Ureter (tissue), 1 donor: ENCODE data around the gene CELF1. TPM values are rescaled to one million over a fixed set of nuclear protein-coding genes. Genes with fewer than 3 reads are reported as not detected.
A peak's percentile ranks its signal among the peaks of the same experiment; 100 is the strongest.

Source experiments
- DNase-seq: peaks from one replicate; pipeline ENCODE4 v3.0.0-alpha.2; 2020; ENCODE audit warnings: low spot score
- total RNA-seq: library from RNA; stranded (reverse); gene quantifications from one replicate; pipeline ENCODE4 v1.2.4, GENCODE V29; 2023
- donor health status: DM: yes; HTN: yes; CAD: no.

CELF1 gene
- total RNA-seq, 1 donor from 2014 or later, result 149 TPM

DNA sequence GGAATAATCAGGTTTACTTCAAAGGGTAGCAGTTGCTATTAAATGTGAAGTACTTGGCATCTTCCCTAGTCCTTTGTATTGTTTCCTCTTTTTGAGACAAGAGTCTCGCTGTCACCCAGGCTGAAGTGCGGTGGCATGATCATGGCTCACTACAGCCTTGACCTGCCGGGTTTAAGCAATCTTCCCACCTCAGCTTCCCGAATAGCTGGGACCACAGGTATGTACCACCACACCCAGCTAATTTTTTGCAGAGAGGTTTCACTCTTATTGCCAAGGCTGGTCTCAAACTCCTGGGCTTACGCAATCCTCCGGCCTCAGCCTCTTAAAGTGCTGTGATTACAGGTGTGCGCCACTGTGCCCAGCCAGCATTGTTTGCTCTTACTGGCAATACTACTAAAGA lies 67.8 kb downstream of the CELF1 start:
- no peak for DNase-seq

DNA sequence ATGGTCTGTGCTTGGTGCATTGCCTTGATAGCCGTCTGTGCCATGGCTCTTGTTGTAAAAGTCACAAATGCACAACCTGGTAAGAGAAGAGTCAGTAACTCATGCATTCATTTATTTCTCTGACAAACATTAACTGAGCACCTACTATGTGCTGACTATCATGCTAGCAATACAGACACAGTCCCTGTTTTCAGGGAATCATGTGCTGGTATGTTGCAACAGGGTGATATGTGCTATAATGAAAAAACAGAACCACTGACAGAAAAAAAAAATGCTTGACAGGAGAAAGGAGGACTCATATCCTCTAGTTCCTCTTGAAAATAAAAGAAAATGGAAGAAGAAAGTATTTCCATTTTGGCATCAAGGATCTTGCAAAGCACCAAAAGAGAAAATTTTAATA lies 69.5 kb downstream of the CELF1 start:
- no peak for DNase-seq

- DNase-seq, result no peak
Measured at GRCh38 chr11:47480762-47481161, 72.2 kb downstream of the CELF1 start.

DNA sequence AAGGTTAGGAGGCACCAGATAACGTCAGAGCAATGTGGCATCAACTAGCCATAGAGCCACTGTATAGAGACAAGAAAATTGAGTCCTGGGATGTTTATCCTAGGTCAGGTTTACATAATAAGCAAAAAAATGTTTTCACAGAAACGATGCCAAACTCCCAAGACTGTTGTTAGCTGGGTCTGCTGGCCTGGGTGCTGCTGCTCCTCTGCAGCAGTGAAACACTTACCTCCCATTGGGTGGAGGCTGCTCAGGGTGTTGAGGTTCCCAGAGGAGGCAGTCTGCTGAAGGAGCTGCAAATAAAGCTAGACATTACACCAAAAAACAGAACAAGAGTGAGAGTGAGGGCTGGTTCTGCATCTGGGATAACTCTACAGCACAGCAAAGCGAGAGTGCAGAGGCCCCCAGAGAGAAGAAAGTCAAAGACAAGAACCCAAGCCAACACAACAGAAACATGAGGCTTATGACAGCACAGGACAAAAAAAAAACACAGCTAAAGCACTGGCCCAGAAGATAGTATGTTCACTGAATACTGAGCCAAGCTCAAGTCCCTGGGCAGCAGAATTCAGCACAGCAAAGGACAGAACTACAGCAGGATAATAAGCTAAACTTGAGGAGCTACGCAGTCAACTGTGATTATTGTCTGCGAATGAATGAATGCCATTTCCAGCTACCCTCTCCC lies 74.1 kb downstream of the CELF1 start:
- DNase-seq, result no peak

GRCh38 chr11:47477753-47478152 lies 75.2 kb downstream of the CELF1 start:
- DNase-seq, result no peak

GRCh38 chr11:47477323-47477722 lies 75.6 kb downstream of the CELF1 start:
- no peak for DNase-seq

GRCh38 chr11:47470671-47471070 lies 82.3 kb downstream of the CELF1 start:
- DNase-seq, result no peak

- no peak for DNase-seq
Measured at GRCh38 chr11:47469361-47470179, 83.4 kb downstream of the CELF1 start.

- no peak for DNase-seq
Measured at GRCh38 chr11:47468598-47469214, 84.2 kb downstream of the CELF1 start.

GRCh38 chr11:47467357-47467756 lies 85.6 kb downstream of the CELF1 start:
- DNase-seq, result no peak

- no peak for DNase-seq
Measured at GRCh38 chr11:47466701-47467250, 86.2 kb downstream of the CELF1 start.

GRCh38 chr11:47466201-47466600 lies 86.7 kb downstream of the CELF1 start:
- DNase-seq, result no peak

DNA sequence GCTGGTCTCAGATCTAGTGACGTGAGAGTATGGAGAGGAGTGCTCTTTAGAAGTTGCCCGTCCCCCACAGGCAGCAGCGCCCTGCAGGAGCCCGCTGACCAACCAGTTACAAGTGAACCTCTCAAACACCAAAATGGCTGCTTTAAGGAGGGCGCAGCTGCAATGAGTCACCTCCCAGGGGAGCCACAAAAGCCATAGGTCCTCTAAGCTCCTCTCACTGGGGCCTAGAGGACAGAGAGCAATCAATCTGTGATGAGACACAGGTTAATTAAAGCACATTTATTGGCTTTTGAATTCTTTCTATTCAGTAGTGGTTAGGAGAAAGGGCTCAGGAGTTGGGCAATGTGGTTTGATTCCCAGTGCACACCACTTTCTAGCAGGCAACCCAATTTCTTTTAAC lies 88.4 kb downstream of the CELF1 start:
- no peak for DNase-seq

GRCh38 chr11:47461876-47462275 lies 91.1 kb downstream of the CELF1 start:
- no peak for DNase-seq

DNA sequence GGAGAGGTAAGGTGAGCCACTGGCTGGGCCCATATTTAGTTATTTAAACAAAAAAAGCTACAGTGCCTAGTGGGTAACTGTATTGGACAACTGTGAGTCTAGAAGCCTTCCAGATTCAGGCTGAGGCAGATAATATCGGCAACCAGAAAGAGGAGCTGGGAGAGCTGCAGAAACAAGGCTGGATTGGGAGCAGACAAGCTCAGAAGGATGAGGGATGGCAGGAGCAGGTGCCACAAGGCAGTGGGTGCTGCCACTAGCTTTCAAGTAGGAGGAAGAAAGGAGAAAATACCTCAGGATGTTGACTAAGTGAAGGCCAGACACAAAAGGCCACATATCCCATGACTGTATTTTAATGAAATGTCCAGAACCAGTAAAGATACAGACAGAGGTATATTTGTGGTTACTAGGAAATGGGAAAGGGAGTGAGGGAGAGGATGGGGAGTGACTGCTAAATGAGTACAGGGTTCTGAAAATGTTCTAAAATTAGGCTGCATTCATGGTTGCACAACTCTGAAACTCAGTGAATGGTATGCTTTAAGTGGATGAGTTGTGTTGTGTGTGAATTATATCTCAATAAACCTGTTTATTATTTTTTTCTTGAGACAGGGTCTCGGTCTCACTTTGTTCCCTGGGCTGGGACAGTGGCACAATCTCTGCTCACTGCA lies 92.2 kb downstream of the CELF1 start:
- DNase-seq, result no peak

DNA sequence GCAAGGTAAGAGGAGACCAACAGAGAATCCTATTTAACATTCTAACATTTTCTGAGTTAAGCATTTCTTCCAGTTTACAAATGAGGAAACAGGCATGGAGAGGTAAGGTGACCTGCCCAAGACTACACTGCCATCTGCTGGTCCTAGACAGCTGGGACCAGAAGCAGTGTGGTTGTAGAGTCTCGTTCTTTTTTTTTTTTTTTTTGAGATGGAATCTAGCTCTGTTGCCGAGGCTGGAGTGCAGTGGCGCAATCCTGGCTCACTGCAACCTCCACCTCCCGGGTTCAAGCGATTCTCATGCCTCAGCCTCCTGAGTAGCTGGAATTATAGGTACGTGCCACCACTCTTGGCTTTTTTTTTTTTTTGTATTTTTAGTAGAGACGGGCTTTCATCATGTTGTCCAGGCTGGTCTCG lies 98.7 kb downstream of the CELF1 start:
- DNase-seq, result peak; percentile 79

DNA sequence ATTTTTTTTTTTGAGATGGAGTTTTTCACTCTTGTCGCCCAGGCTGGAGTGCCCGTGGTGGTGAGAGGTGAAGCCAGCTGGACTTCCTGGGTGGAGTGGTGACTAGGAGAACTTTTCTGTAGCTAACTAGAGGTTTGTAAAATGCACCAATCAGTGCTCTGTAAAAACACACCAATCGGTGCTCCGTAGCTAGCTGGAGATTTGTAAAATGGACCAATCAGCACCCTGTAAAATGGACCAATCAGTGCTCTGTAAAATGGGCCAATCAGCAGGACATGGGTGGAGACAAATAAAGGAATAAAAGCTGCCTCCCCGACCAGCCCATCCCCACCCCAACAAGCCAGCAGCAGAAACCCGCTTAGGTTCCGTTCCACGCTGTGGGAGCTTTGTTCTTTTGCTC lies 99.6 kb downstream of the CELF1 start:
- DNase-seq, result no peak

- no peak for DNase-seq
Measured at GRCh38 chr11:47451990-47452389, 100.9 kb downstream of the CELF1 start.

DNA sequence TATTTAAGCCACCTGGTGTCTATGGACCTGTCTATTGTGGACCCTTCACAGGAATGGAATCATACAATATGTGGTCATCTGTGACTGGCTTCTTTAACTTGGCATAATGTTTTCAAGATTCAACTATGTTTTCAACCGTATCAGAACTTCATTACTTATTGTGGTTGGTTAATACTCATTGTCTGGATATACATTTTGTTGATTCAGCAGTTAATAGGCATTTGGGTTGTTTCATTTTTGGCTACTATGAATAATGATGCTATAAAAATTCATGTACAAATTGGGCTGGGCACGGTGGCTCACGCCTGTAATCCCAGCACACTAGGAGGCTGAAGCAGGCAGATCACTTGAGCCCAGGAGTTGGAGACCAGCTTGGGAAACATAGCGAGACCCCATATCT lies 101.5 kb downstream of the CELF1 start:
- DNase-seq, result no peak

- no peak for DNase-seq
Measured at GRCh38 chr11:47449541-47449940, 103.4 kb downstream of the CELF1 start.

GRCh38 chr11:47448566-47449427 lies 104.1 kb downstream of the CELF1 start, which contains the start of gene RAPSN:
RAPSN (minus strand) TSS chr11:47449136; CDS start chr11:47448964, 172 bp downstream.
- DNase-seq, result no peak
